HG02938 (cell line): Measurements from ENCODE around the gene SSNA1.

Experiments used
- ATAC-seq: cut with Tn5 transposase; IDR thresholded peaks from one replicate; pipeline ENCODE4 v1.9.1; 2021; ENCODE audit warnings: mild to moderate bottlenecking, moderate library complexity; ENCODE audit not compliant: unreplicated experiment

Gene SSNA1

GRCh38 chr9:137180491-137180890, 8.0 kb upstream of the SSNA1 start:
- no peak for ATAC-seq

GRCh38 chr9:137181680-137182079, 6.8 kb upstream of the SSNA1 start:
- no peak for ATAC-seq

- ATAC-seq: no peak
These were observed 5.6 kb upstream of the SSNA1 start for GRCh38 chr9:137182836-137183235.

GRCh38 chr9:137183980-137184595, 4.4 kb upstream of the SSNA1 start:
- ATAC-seq: no peak

- no peak for ATAC-seq
These were observed 3.4 kb upstream of the SSNA1 start for GRCh38 chr9:137184881-137185660.

- ATAC-seq: no peak
These were observed 2.6 kb upstream of the SSNA1 start for GRCh38 chr9:137185921-137186320.

GRCh38 chr9:137186385-137186784, 2.1 kb upstream of the SSNA1 start:
- ATAC-seq: no peak

GRCh38 chr9:137187386-137187785, 1.1 kb upstream of the SSNA1 start:
- no peak for ATAC-seq

- peak; percentile 20 for ATAC-seq
These were observed 388 bp upstream of the SSNA1 start for GRCh38 chr9:137188086-137188489.

- ATAC-seq: no peak
These were observed 1.1 kb downstream of the SSNA1 start for GRCh38 chr9:137189297-137190295.

GRCh38 chr9:137190315-137190856, 1.9 kb downstream of the SSNA1 start:
- no peak for ATAC-seq

GRCh38 chr9:137191245-137191644, 2.8 kb downstream of the SSNA1 start:
- ATAC-seq: no peak

- no peak for ATAC-seq
These were observed 3.4 kb downstream of the SSNA1 start for GRCh38 chr9:137191691-137192447.

- ATAC-seq: no peak
These were observed 3.9 kb downstream of the SSNA1 start for GRCh38 chr9:137192448-137192780.

- no peak for ATAC-seq
These were observed 4.4 kb downstream of the SSNA1 start for GRCh38 chr9:137192859-137193258.

GRCh38 chr9:137193771-137194170, 5.3 kb downstream of the SSNA1 start:
- no peak for ATAC-seq

- ATAC-seq: no peak
These were observed 5.9 kb downstream of the SSNA1 start for GRCh38 chr9:137194388-137194787.

- ATAC-seq: no peak
These were observed 6.4 kb downstream of the SSNA1 start for GRCh38 chr9:137194909-137195308.

- no peak for ATAC-seq
These were observed 7.2 kb downstream of the SSNA1 start for GRCh38 chr9:137195525-137196220.
